GM12873 (cell line): ENCODE data around the gene CHIT1.

Experiments used
- CTCF ChIP-seq: IDR thresholded peaks from 2 replicates; pipeline ENCODE4 v1.5.1; 2012; ENCODE audit warnings: low read depth, mild to moderate bottlenecking, moderate library complexity, low read length, control low read depth; ENCODE audit not compliant: insufficient read depth; ENCODE audit errors: missing control alignments

CHIT1 gene

DNA sequence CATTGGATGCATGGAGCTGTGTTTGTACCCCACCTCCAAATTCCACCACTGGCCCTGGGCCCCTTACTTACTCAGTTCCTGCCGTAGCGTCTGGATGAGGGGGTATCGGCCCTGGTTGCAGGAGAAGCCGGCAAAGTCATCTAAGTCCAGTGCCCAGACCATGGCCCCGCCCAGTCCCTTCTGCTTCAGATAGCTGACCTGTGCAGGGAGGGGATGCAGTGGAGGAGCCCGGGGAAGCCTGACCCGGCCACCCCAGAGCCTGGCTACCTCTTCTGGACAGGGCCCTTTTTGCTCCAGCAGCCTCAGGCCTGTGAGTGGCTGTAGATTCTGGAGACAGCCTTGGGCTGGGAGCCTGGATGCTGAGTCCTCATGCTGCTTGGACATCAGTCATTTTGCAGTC is 11.8 kb downstream of the CHIT1 start:
- no peak for TF ChIP-seq CTCF

DNA sequence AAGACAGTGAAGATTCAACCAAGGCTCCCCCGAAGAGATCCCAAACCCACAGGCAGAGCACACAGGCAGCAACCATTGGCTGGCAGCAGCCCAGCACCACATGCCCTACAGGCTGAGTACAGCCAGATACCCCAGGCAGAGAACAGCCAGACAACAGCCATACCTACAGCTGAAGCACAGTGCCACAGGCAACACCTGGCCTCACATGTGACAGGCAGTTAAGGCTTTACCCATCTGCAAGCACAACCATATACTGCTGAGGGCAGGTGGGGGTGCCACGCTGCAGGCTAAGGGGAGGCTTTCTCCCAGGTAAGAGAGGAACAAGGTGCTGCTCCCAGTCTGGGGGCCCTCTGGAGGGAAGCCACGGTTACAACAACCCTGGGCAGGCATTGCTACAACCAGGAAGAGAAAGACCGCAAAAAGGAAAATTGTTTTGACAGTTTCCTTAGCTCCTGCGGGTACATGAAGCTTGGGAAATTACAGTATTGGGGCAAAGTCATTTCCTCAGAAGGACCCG is 12.3 kb downstream of the CHIT1 start:
- TF ChIP-seq CTCF, result peak; percentile 25

DNA sequence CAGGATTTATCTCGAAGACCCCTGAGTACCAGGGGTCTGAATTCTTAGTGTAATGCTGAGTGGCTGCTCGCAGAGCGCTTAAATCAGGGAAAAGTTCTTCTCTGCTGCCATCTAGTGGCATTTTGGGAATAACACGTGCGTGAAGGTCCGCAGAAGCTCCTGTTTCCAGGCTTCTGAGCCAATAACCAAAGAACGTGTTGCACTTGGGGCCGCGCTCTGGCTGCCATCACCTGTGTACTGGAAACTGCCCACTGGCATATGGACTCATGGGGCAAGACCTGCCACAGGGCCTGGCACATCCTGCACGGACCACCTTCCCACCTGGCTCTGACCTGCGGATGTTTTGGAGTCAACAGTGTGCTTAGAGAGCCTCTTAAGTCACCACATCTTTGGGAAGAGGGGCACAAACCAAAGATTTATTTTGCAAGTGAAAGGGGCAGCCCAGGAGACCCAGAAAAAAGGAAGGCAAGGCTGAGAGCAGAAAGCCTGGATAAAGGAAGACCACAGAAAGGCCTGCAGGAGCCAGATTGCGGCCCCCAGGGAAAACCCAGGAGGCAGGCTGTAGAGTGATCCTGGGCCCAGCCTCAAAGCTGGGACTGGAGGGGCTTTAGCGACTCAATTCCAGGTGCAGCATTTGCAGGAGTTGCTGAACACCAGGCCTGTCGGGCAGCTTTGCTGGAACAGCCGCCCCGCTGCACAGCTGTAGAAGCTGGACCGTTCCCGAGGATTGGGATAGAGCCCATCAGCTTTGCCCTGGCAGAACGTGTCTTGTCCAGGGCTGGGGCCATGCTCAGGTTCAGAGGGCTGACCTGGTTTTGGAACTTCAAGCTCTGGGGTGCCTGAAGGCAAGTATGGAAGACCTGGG is 13.0 kb downstream of the CHIT1 start:
- TF ChIP-seq CTCF, result peak; percentile 70

GRCh38 chr1:203215573-203215972 is 13.9 kb downstream of the CHIT1 start:
- TF ChIP-seq CTCF, result no peak

- TF ChIP-seq CTCF, result no peak
Observed at GRCh38 chr1:203214871-203215270, 14.6 kb downstream of the CHIT1 start.

DNA sequence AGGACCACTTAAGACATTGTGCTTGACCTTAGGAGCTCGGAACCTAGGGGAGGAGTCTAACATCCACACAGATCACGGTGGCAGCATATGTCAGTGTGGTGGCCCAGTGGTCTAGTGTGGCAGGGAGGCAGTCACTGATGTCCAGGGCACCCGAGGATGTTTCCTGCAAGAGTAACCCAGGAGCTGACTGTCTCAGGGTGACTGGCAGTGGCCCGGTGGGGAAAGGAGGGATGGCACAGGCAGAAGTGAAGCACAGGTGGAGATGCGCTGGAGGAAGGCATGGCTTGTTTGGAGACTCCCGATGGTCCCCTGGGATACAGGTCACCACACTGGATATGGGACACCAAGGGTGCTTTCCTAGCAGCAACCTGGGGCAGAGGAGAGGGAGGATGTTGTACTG is 16.3 kb downstream of the CHIT1 start:
- no peak for TF ChIP-seq CTCF

GRCh38 chr1:203211812-203212211 is 17.7 kb downstream of the CHIT1 start:
- TF ChIP-seq CTCF, result no peak
